ENCODE results near the gene ZCCHC14.
A peak's percentile ranks its signal among the peaks of the same experiment; 100 is the strongest.

GRCh38 chr16:87356491-87356853, 136.4 kb downstream of the ZCCHC14 start:
- TF ChIP-seq ZNF138 (CRISPR knock-in tag; IDR thresholded peaks at IDR 0.05; ENCODE audit: low read depth) (no peak), ZNF878 (CRISPR knock-in tag; IDR thresholded peaks at IDR 0.05) (no peak), ETS1 (CRISPR knock-in tag; IDR thresholded peaks at IDR 0.05) (no peak), ZBTB33 (CRISPR knock-in tag; IDR thresholded peaks at IDR 0.05) (no peak), CREM (IDR thresholded peaks at IDR 0.05) (no peak), CREM (CRISPR knock-in tag; IDR thresholded peaks at IDR 0.05) (no peak), ZNF124 (CRISPR knock-in tag; IDR thresholded peaks at IDR 0.05) (no peak), ZSCAN25 (CRISPR knock-in tag; IDR thresholded peaks at IDR 0.05) (no peak), POLR2A (IDR thresholded peaks at IDR 0.05; ENCODE audit: insufficient read depth in 1 of 2, low read depth in 2 of 2, low read length in 2 of 2) (peak in 1 of 2 experiments; percentile 19; a peak in 1 of 4 replicates), GABPA (IDR thresholded peaks at IDR 0.05; ENCODE audit: low read depth, low read length) (no peak), GABPA (CRISPR knock-in tag; IDR thresholded peaks at IDR 0.05; ENCODE audit: low read depth) (no peak), ZMYM2 (CRISPR knock-in tag; IDR thresholded peaks at IDR 0.05) (no peak), ZNF44 (CRISPR knock-in tag; IDR thresholded peaks at IDR 0.05) (no peak)

All from HepG2 (cell line).